ENCODE data around the gene ERI3. TPM values are rescaled to one million over a fixed set of nuclear protein-coding genes. Genes with fewer than 3 reads are reported as not detected.

ERI3 gene
- total RNA-seq, 1 donor: 52.8 TPM

- no peak for TF ChIP-seq CTCF (IDR thresholded peaks at IDR 0.05; ENCODE audit: extremely low read depth, low read depth, low read length)
- Histone ChIP-seq H3K27me3 (ENCODE audit: insufficient read depth, low read length) (no peaks in the 10 kb centered on the region), H3K4me1 (ENCODE audit: insufficient read depth, low read length) (peaks cover 22% of the 10 kb centered on the region), H3K36me3 (ENCODE audit: insufficient read depth, low read length) (peaks cover 36% of the 10 kb centered on the region), H3K9me3 (ENCODE audit: low read depth, low read length) (no peaks in the 10 kb centered on the region), H2AFZ (ENCODE audit: low read length) (peak within 1 kb of the TSS; percentile 85), H3K4me3 (ENCODE audit: insufficient read depth, low read length) (peak within 1 kb of the TSS; percentile 98), H3K79me2 (ENCODE audit: insufficient read depth, low read length) (peaks cover 14% of the 10 kb centered on the region), H3K27ac (ENCODE audit: low read depth, low read length) (peak within 1 kb of the TSS; percentile 78), H3K4me2 (ENCODE audit: insufficient read depth, low read length) (peak within 1 kb of the TSS; percentile 90), H4K20me1 (ENCODE audit: insufficient read depth, low read length) (peaks cover 12% of the 10 kb centered on the region)
- peak; percentile 86 for DNase-seq (ENCODE audit: insufficient read length, low spot score, missing footprints)
Measured at GRCh38 chr1:44213222-44214112, 141.6 kb downstream of the ERI3 start, which contains the start of gene DMAP1. TSS of gene DMAP1 (plus strand) at chr1:44213471. CDS start at chr1:44213754, 283 bp downstream.

GRCh38 chr1:44212355-44213221 is 142.5 kb downstream of the ERI3 start:
- no peak for DNase-seq (ENCODE audit: insufficient read length, low spot score, missing footprints)
- Histone ChIP-seq H3K27ac (ENCODE audit: low read depth, low read length) (peak overlapping the region; percentile 78), H3K36me3 (ENCODE audit: insufficient read depth, low read length) (peaks cover 27% of the 10 kb centered on the region), H3K79me2 (ENCODE audit: insufficient read depth, low read length) (peaks cover 14% of the 10 kb centered on the region), H3K4me2 (ENCODE audit: insufficient read depth, low read length) (peak overlapping the region; percentile 90), H3K4me1 (ENCODE audit: insufficient read depth, low read length) (peaks cover 18% of the 10 kb centered on the region), H3K27me3 (ENCODE audit: insufficient read depth, low read length) (no peaks in the 10 kb centered on the region), H3K4me3 (ENCODE audit: insufficient read depth, low read length) (peak overlapping the region; percentile 98), H4K20me1 (ENCODE audit: insufficient read depth, low read length) (peaks cover 5% of the 10 kb centered on the region), H2AFZ (ENCODE audit: low read length) (peak overlapping the region; percentile 85), H3K9me3 (ENCODE audit: low read depth, low read length) (no peaks in the 10 kb centered on the region)
- TF ChIP-seq CTCF (IDR thresholded peaks at IDR 0.05; ENCODE audit: extremely low read depth, low read depth, low read length): no peak

- Histone ChIP-seq H3K9me3 (ENCODE audit: low read depth, low read length) (no peaks in the 10 kb centered on the region), H3K79me2 (ENCODE audit: insufficient read depth, low read length) (peaks cover 14% of the 10 kb centered on the region), H3K4me2 (ENCODE audit: insufficient read depth, low read length) (no peak overlapping the region), H3K36me3 (ENCODE audit: insufficient read depth, low read length) (peaks cover 11% of the 10 kb centered on the region), H3K4me3 (ENCODE audit: insufficient read depth, low read length) (no peak overlapping the region), H3K27me3 (ENCODE audit: insufficient read depth, low read length) (no peaks in the 10 kb centered on the region), H4K20me1 (ENCODE audit: insufficient read depth, low read length) (no peaks in the 10 kb centered on the region), H3K27ac (ENCODE audit: low read depth, low read length) (no peak overlapping the region), H2AFZ (ENCODE audit: low read length) (no peak overlapping the region), H3K4me1 (ENCODE audit: insufficient read depth, low read length) (peaks cover 16% of the 10 kb centered on the region)
- no peak for DNase-seq (ENCODE audit: insufficient read length, low spot score, missing footprints)
- no peak for TF ChIP-seq CTCF (IDR thresholded peaks at IDR 0.05; ENCODE audit: extremely low read depth, low read depth, low read length)
Measured at GRCh38 chr1:44210595-44210994, 144.5 kb downstream of the ERI3 start.
